Fibroblast of lung (primary cell): ENCODE results near the gene MAN1A1.

ENCODE experiments used
- CTCF ChIP-seq, 2 donors: IDR thresholded peaks in 1 of 2; conservative IDR thresholded peaks in 1 of 2; 1 replicate in 1 of 2; 2 replicates in 1 of 2; pipeline ENCODE4 v1.5.1; 2011 to 2012; ENCODE audit warnings: low read length in 2 of 2, control low read depth in 1 of 2, inconsistent platforms in 1 of 2, low read depth in 1 of 2, mild to moderate bottlenecking in 1 of 2
- EZH2 ChIP-seq: IDR thresholded peaks from 2 replicates; pipeline ENCODE4 v1.5.1; 2012; ENCODE audit warnings: low read length, control low read depth, mild to moderate bottlenecking; ENCODE audit errors: missing control alignments

- TF ChIP-seq CTCF (conservative IDR thresholded peaks at IDR 0.05 in 1 of 2, IDR thresholded peaks at IDR 0.05 in 1 of 2; ENCODE audit: low read depth in 1 of 2, low read length in 2 of 2) = no peak
- TF ChIP-seq EZH2 = no peak
Observed at GRCh38 chr6:119264854-119265397, 84.6 kb downstream of the MAN1A1 start.
